Endothelial cell of umbilical vein (primary cell): Measurements from ENCODE around the gene PGAM1. TPM values are rescaled to one million over a fixed set of nuclear protein-coding genes. Genes with fewer than 3 reads are reported as not detected.

Experiments
- BruUV-seq: library from RNA; stranded (reverse); fragments of 400-500 nt; replicated peaks from 2 replicates; lab custom pipeline; 2021; lab: Mats Ljungman, UMichigan
- CTCF ChIA-PET: fragments of 300-600, 350-600 bp; sonication (Branson Sonifier 250); formaldehyde crosslinking; loops from one replicate; lab custom pipeline; 2021; ENCODE audit warnings: antibody characterized with exemption, inconsistent platforms; lab: Charles Lee
- POLR2A ChIA-PET: fragments of 300-600, 350-600 bp; sonication (Branson Sonifier 250); formaldehyde crosslinking; loops from one replicate; lab custom pipeline; 2021; ENCODE audit warnings: antibody characterized with exemption, inconsistent platforms; lab: Charles Lee
- DNase-seq: peaks from one replicate; pipeline ENCODE4 v3.0.0-alpha.2; 2011; ENCODE audit warnings: low read depth, low spot score
- FAIRE-seq: peaks from 2 replicates; lab custom pipeline; 2011; peaks lifted over from hg19 to GRCh38; lab: Jason Lieb, UNC
- H2AFZ ChIP-seq: 2 replicates; pipeline ENCODE4 v1.6.0; 2012; ENCODE audit warnings: low read depth, low read length, control low read depth, inconsistent platforms
- H3K27ac ChIP-seq: 2 replicates; pipeline ENCODE4 v1.5.1; 2011; ENCODE audit warnings: low read depth, mild to moderate bottlenecking, control low read depth, low read length, moderate library complexity; ENCODE audit not compliant: insufficient read depth
- H3K27me3 ChIP-seq, 2 experiments: 2 replicates each; pipeline versions ENCODE4 v1.6.0 to v1.6.1; 2011; ENCODE audit warnings: low read length in 2 of 2, mixed read lengths in 1 of 2; ENCODE audit not compliant: control insufficient read depth in 2 of 2, insufficient read depth in 2 of 2
- H3K36me3 ChIP-seq, 2 experiments: 2 replicates in 1 of 2; 3 replicates in 1 of 2; pipeline ENCODE4 v1.5.1; 2011; ENCODE audit warnings: low read length in 2 of 2, mild to moderate bottlenecking in 1 of 2, moderate library complexity in 1 of 2; ENCODE audit not compliant: control insufficient read depth in 2 of 2, insufficient read depth in 2 of 2; ENCODE audit errors: extremely low read depth in 1 of 2
- H3K4me1 ChIP-seq: 3 replicates; pipeline ENCODE4 v1.5.1; 2011; ENCODE audit warnings: mild to moderate bottlenecking, low read length; ENCODE audit not compliant: control insufficient read depth, insufficient read depth; ENCODE audit errors: extremely low read depth
- H3K4me2 ChIP-seq: 2 replicates; pipeline ENCODE4 v1.6.1; 2011; ENCODE audit warnings: low read length, control low read depth, mixed read lengths; ENCODE audit not compliant: insufficient read depth
- H3K4me3 ChIP-seq, 3 experiments: fragments of 200-600 bp in 1 of 3; sonication (generic), shearing (Covaris generic) in 1 of 3; replicated peaks in 1 of 3; 2 replicates each; pipeline ENCODE4 v1.5.1; 2011 to 2016; ENCODE audit warnings: control low read depth in 3 of 3, low read length in 3 of 3, mild to moderate bottlenecking in 2 of 3, inconsistent platforms in 1 of 3, low read depth in 1 of 3, moderate library complexity in 1 of 3; ENCODE audit not compliant: insufficient read depth in 1 of 3
- H3K79me2 ChIP-seq: 2 replicates; pipeline ENCODE4 v1.6.0; 2012; ENCODE audit warnings: low read length, inconsistent platforms; ENCODE audit not compliant: control insufficient read depth, insufficient read depth
- H3K9ac ChIP-seq: replicated peaks from 2 replicates; pipeline ENCODE3; 2011; ENCODE audit warnings: low read length, control low read depth; ENCODE audit not compliant: insufficient read depth; ENCODE audit errors: extremely low read depth
- H3K9me1 ChIP-seq: replicated peaks from 3 replicates; pipeline ENCODE4 v1.6.0; 2011; ENCODE audit warnings: mild to moderate bottlenecking, low read length; ENCODE audit not compliant: control insufficient read depth, insufficient read depth; ENCODE audit errors: extremely low read depth
- H3K9me3 ChIP-seq: replicated peaks from 2 replicates; pipeline ENCODE4 v1.5.1; 2012; ENCODE audit warnings: low read length, inconsistent platforms; ENCODE audit not compliant: control insufficient read depth, insufficient read depth
- H4K20me1 ChIP-seq: replicated peaks from 2 replicates; pipeline ENCODE3; 2011; ENCODE audit warnings: mild to moderate bottlenecking, low read length; ENCODE audit not compliant: control insufficient read depth, insufficient read depth; ENCODE audit errors: extremely low read depth
- EZH2 ChIP-seq: IDR thresholded peaks from 2 replicates; pipeline ENCODE4 v1.6.1; 2012; ENCODE audit warnings: borderline replicate concordance, low read depth, mild to moderate bottlenecking, moderate library complexity, low read length, inconsistent platforms; ENCODE audit not compliant: severe bottlenecking
- FOS ChIP-seq: IDR thresholded peaks from 2 replicates; pipeline ENCODE4 v1.6.1; 2011; ENCODE audit warnings: mild to moderate bottlenecking, low read length, moderate library complexity, borderline replicate concordance; ENCODE audit not compliant: insufficient read depth
- GATA2 ChIP-seq: IDR thresholded peaks from 2 replicates; pipeline ENCODE4 v1.7.0; 2011; ENCODE audit warnings: low read depth, mild to moderate bottlenecking, moderate library complexity, mixed read lengths, low read length; ENCODE audit not compliant: insufficient read length, insufficient read depth
- JUN ChIP-seq: IDR thresholded peaks from 2 replicates; pipeline ENCODE4 v1.6.1; 2011; ENCODE audit warnings: borderline replicate concordance, low read depth; ENCODE audit not compliant: insufficient read length, insufficient read depth
- MYC ChIP-seq: IDR thresholded peaks from one replicate; pipeline ENCODE4 v1.6.1; 2011; ENCODE audit warnings: mild to moderate bottlenecking, low read depth, low read length
- POLR2A ChIP-seq: IDR thresholded peaks from 2 replicates; pipeline ENCODE4 v1.6.1; 2012; ENCODE audit warnings: low read depth, mild to moderate bottlenecking, control low read depth, low read length
- POLR2AphosphoS5 ChIP-seq: IDR thresholded peaks from 2 replicates; pipeline ENCODE4 v1.6.1; 2012; ENCODE audit warnings: low read depth, mild to moderate bottlenecking, control low read depth, low read length, moderate library complexity; ENCODE audit not compliant: insufficient read depth
- dilution Hi-C: fragments of 300-500 bp; cut with MboI; formaldehyde crosslinking; loops from one replicate; pipeline ENCODE4 v1.15.0; 2019; ENCODE audit warnings: low sequenced_read_pairs; ENCODE audit not compliant: extremely low pct_ligation_motif_present
- intact Hi-C: fragments of 100-400 bp; cut with micrococcal nuclease; formaldehyde crosslinking; loops from one replicate; pipeline ENCODE4 v1.10.0; 2022
- polyA plus RNA-seq, 4 experiments: library from polyadenylated mRNA; depleted of rRNA in 3 of 4; stranded (reverse) in 3 of 4; unstranded in 1 of 4; fragments of >200 nt; gene quantifications; 2 replicates each; pipeline versions ENCODE4 v1.2.1 to v1.2.3, GENCODE V29; 2011 to 2012; ENCODE audit warnings: missing spikeins in 1 of 4
- total RNA-seq: library from RNA; stranded (reverse); gene quantifications from 2 replicates; pipeline ENCODE4 v1.2.3, GENCODE V29; 2021
- TF ChIP-seq, protein P1 (sequence below), 2 donors: IDR thresholded peaks; 1 replicate in 1 of 2; 2 replicates in 1 of 2; pipeline ENCODE4 v1.5.1; 2011; ENCODE audit warnings: low read length in 2 of 2, mild to moderate bottlenecking in 2 of 2, moderate library complexity in 2 of 2, control low read depth in 1 of 2, inconsistent platforms in 1 of 2, low read depth in 1 of 2; ENCODE audit not compliant: insufficient read depth in 1 of 2; ENCODE audit errors: extremely low read depth in 1 of 2
- TF ChIP-seq, protein P2 (sequence below): IDR thresholded peaks from 2 replicates; pipeline ENCODE4 v1.6.1; 2011; ENCODE audit not compliant: insufficient read depth, insufficient read length

The PGAM1 gene
- total and polyA plus RNA-seq, 2 donors (not counting 3 experiments of a cell fraction or from before 2014, with no cell fraction given) = 375 TPM

DNA sequence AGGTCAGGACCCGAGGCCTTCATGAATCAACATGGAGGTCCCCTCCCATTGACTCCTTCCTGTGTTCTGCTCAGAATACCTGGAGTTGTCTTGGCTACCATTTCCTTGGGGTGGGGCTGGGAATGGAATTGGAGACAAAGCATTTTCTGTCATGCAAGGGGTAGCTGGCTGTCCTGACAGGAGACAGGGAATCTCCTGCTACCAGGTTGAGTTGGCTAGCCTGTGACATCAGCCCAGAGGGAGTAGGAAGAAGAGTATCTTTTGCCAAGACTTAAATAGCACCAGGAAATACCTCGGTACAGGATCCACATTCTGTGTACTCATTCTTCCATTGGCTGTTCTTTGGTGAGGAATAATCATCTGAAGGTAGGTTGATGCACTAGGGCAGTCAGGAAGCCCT, 24.8 kb downstream of the PGAM1 start:
- Histone ChIP-seq H3K4me3 (no peak overlapping the region), H3K9me3 (no peaks in the 10 kb centered on the region), H3K79me2 (peaks cover 47% of the 10 kb centered on the region), H3K9me1 (no peaks in the 10 kb centered on the region), H3K9ac (no peak overlapping the region), H4K20me1 (no peaks in the 10 kb centered on the region), H3K4me1 (peaks cover 16% of the 10 kb centered on the region), H3K27me3 (no peaks in the 10 kb centered on the region), H3K36me3 (peaks cover 9 to 17% of the 10 kb centered on the region in 2 experiments), H3K27ac (no peak overlapping the region), H3K4me2 (no peak overlapping the region), H2AFZ (no peak overlapping the region)
- DNase-seq (no peak), FAIRE-seq (peak; percentile 49)
- TF ChIP-seq POLR2A (no peak), POLR2AphosphoS5 (no peak), MYC (no peak), EZH2 (no peak), JUN (no peak), FOS (no peak), GATA2 (no peak)
- TF ChIP-seq, protein P1, sequence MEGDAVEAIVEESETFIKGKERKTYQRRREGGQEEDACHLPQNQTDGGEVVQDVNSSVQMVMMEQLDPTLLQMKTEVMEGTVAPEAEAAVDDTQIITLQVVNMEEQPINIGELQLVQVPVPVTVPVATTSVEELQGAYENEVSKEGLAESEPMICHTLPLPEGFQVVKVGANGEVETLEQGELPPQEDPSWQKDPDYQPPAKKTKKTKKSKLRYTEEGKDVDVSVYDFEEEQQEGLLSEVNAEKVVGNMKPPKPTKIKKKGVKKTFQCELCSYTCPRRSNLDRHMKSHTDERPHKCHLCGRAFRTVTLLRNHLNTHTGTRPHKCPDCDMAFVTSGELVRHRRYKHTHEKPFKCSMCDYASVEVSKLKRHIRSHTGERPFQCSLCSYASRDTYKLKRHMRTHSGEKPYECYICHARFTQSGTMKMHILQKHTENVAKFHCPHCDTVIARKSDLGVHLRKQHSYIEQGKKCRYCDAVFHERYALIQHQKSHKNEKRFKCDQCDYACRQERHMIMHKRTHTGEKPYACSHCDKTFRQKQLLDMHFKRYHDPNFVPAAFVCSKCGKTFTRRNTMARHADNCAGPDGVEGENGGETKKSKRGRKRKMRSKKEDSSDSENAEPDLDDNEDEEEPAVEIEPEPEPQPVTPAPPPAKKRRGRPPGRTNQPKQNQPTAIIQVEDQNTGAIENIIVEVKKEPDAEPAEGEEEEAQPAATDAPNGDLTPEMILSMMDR (IDR thresholded peaks at IDR 0.05; ENCODE audit: extremely low read depth in 1 of 2, insufficient read depth in 1 of 2, low read depth in 1 of 2, low read length in 2 of 2) = no peak
- TF ChIP-seq, protein P2, sequence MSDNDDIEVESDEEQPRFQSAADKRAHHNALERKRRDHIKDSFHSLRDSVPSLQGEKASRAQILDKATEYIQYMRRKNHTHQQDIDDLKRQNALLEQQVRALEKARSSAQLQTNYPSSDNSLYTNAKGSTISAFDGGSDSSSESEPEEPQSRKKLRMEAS = no peak
- intact Hi-C loops = no loop called here
- no TSS peak for BruUV-seq
- ChIA-PET POLR2A (no interaction called here), CTCF (interaction anchor here (1.7 kb wide), 1 partner anchor 11 kb away, joined by 4 read pairs; no protein-coding TSS in a partner anchor)
- dilution Hi-C loops = no loop called here
